BE2C (cell line): ENCODE data around the gene TSPAN14.
"Not testable (repeated sequence)": the region's sequence is repeated elsewhere in the genome, so short reads cannot be mapped to it uniquely, and the experiment has no call there.

ENCODE experiments used
- DNase-seq: peaks from one replicate; pipeline ENCODE4 v3.0.0-alpha.2; 2020
- H3K27me3 ChIP-seq: fragments of 250-450 bp; sonication (Bioruptor Pico); 2 replicates; pipeline ENCODE4 v1.5.1; 2020; ENCODE audit warnings: mild to moderate bottlenecking
- H3K36me3 ChIP-seq: fragments of 250-450 bp; sonication (Bioruptor Pico); 2 replicates; pipeline ENCODE4 v1.5.1; 2020; ENCODE audit warnings: mild to moderate bottlenecking
- H3K4me1 ChIP-seq: fragments of 250-450 bp; sonication (Bioruptor Pico); 2 replicates; pipeline ENCODE4 v1.5.1; 2020
- H3K4me3 ChIP-seq: 2 replicates; pipeline ENCODE4 v1.5.1; 2011; ENCODE audit warnings: low read depth, low read length
- H3K9me3 ChIP-seq: fragments of 250-450 bp; sonication (Bioruptor Pico); 2 replicates; pipeline ENCODE4 v1.5.1; 2020
- TF ChIP-seq, protein P1 (sequence below): IDR thresholded peaks from 2 replicates; pipeline ENCODE4 v1.5.1; 2012; ENCODE audit warnings: mild to moderate bottlenecking, low read depth, low read length

TSPAN14 gene

DNA sequence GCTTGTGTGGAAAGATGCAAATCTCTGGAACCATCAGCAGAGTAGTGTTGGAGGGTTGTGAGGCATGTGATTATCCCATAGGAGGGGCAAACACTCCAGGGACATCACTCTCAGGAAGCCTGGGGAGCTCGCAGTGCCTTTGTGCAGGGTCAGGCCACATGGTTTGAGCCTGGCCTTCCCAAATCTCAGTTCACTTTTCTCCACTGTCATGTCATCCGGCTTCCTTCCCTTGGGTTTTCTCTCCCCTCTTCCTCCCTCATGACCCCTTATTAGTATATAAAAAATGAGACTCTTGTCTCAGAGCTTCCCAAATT, 20.4 kb downstream of the TSPAN14 start:
- no peaks in the 10 kb centered on the region for H3K9me3 ChIP-seq
- TF ChIP-seq, protein P1, sequence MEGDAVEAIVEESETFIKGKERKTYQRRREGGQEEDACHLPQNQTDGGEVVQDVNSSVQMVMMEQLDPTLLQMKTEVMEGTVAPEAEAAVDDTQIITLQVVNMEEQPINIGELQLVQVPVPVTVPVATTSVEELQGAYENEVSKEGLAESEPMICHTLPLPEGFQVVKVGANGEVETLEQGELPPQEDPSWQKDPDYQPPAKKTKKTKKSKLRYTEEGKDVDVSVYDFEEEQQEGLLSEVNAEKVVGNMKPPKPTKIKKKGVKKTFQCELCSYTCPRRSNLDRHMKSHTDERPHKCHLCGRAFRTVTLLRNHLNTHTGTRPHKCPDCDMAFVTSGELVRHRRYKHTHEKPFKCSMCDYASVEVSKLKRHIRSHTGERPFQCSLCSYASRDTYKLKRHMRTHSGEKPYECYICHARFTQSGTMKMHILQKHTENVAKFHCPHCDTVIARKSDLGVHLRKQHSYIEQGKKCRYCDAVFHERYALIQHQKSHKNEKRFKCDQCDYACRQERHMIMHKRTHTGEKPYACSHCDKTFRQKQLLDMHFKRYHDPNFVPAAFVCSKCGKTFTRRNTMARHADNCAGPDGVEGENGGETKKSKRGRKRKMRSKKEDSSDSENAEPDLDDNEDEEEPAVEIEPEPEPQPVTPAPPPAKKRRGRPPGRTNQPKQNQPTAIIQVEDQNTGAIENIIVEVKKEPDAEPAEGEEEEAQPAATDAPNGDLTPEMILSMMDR, result no peak
- no peak for DNase-seq
- no peaks in the 10 kb centered on the region for H3K4me1 ChIP-seq
- no peaks in the 10 kb centered on the region for H3K36me3 ChIP-seq
- no peaks in the 10 kb centered on the region for H3K27me3 ChIP-seq
- H3K4me3 ChIP-seq, result no peak overlapping the region

DNA sequence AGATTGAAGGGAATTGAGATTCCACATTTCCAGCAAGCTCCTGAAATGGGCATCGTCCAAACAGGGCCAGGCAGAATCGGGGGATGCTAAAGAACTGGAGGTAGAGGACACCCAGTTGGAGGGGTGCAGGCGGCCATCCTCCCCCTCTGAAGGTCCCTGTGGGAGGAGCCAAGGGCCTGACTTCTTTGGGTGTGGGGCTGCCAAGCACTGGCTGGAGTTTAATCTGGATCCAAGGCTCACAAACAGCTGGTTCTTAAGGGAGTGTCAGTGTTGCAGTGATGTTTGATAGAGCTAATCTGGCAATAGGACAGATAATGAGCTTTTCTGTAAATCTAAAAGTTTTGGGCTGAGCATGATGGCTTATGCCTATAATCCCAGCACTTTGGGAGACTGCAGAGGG, 20.8 kb downstream of the TSPAN14 start:
- DNase-seq, result no peak
- no peak overlapping the region for H3K4me3 ChIP-seq
- H3K36me3 ChIP-seq, result no peaks in the 10 kb centered on the region
- H3K4me1 ChIP-seq, result no peaks in the 10 kb centered on the region
- H3K27me3 ChIP-seq, result no peaks in the 10 kb centered on the region
- TF ChIP-seq, protein P1, result no peak
- H3K9me3 ChIP-seq, result no peaks in the 10 kb centered on the region

DNA sequence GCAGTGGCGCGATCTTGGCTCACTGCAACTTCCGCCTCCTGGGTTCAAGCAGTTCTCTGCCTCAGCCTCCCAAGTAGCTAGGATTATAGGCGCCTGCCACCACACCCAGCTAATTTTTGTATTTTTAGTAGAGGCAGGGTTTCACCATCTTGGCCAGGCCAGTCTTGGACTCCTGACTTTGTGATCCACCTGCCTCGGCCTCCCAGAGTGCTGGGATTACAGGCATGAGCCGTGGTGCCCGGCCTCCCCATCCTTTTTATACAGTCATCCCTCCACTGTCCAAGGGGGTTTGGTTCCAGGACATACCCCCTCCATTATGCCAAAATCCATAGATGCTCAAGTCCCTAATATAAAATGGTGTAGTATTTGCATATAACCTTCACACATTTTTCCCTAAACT, 21.5 kb downstream of the TSPAN14 start:
- H3K9me3 ChIP-seq, H3K4me3 ChIP-seq, H3K4me1 ChIP-seq, DNase-seq, H3K36me3 ChIP-seq, H3K27me3 ChIP-seq: not testable (repeated sequence)

DNA sequence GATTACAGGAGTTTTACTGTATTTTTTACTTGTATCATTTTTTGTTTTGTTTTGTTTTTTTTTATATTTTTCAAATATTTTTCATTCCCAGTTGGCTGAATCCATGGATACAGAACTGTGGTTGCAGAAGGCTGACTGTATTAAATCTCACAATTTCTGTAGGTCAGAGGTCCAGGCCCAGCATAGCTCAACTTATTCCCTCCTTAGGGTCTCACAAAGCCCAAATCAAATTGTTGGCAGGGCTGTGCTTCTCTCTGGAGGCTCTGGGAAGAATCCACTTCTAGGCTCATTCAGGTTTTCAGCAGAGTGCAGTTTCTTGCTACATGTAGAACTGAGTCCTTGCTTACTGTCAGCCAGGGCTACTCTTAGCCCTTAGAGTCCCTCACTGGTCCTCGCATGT, 22.6 kb downstream of the TSPAN14 start:
- H3K36me3 ChIP-seq, result no peaks in the 10 kb centered on the region

DNA sequence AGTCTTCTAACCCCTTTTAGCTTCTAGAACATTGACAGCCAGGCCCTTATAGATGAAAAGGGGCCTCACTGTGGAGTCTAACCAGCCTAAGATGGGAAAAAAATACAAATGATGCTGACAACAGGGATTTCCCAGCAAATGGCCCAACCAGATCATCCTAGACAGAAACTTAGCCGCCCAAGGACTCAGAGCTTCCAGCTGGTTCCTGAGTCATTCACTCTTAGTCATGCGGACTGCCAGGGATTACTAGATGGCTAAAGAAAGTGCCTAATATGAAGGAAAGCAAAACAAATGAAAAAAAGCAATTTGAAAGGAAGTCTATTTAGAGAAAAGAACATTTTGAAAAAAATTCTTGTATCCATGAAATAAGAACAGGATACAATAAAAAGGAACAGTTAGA, 23.7 kb downstream of the TSPAN14 start:
- TF ChIP-seq, protein P1, result no peak
- no peak overlapping the region for H3K4me3 ChIP-seq

More for the DNA sequence above, 22.6 kb downstream of the TSPAN14 start:
- Histone ChIP-seq H3K9me3 (no peaks in the 10 kb centered on the region), H3K4me1 (no peaks in the 10 kb centered on the region), H3K4me3 (no peak overlapping the region), H3K27me3 (no peaks in the 10 kb centered on the region)
- TF ChIP-seq, protein P1, result no peak
- DNase-seq, result no peak

DNA sequence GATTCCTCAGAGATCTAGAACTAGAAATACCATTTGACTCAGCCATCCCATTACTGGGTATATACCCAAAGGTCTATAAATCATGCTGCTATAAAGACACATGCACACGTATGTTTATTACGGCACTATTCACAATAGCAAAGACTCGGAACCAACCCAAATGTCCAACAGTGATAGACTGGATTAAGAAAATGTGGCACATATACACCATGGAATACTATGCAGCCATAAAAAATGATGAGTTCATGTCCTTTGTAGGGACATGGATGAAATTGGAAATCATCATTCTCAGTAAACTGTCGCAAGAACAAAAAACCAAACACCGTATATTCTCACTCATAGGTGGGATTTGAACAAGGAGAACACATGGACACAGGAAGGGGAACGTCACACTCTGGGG, 26.3 kb downstream of the TSPAN14 start:
- not testable (repeated sequence) for H3K36me3 ChIP-seq, H3K4me3 ChIP-seq, H3K27me3 ChIP-seq, H3K4me1 ChIP-seq, H3K9me3 ChIP-seq, DNase-seq

More for the DNA sequence above, 23.7 kb downstream of the TSPAN14 start:
- H3K4me1 ChIP-seq, result no peaks in the 10 kb centered on the region
- DNase-seq, result no peak
- H3K36me3 ChIP-seq, result no peaks in the 10 kb centered on the region
- H3K9me3 ChIP-seq, result no peaks in the 10 kb centered on the region
- no peaks in the 10 kb centered on the region for H3K27me3 ChIP-seq

DNA sequence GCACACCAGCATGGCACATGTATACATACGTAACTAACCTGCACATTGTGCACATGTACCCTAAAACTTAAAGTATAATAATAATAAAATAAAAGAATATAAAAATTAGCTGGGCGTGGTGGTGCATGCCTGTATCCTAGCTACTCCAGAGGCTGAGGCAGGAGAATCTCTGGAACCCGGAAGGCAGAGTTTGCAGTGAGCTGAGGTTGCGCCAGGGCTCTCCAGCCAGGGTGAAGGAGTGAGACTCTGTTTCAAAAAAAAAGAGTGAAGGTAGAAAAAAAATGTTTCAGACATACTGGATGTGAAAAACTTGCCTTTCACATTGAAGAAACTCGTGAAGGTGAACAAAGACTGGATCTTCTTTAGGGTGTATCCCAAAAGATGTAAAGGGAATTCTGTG, 26.7 kb downstream of the TSPAN14 start:
- Histone ChIP-seq H3K27me3 (no peaks in the 10 kb centered on the region), H3K9me3 (no peaks in the 10 kb centered on the region), H3K4me1 (no peaks in the 10 kb centered on the region), H3K36me3 (no peaks in the 10 kb centered on the region), H3K4me3 (no peak overlapping the region)
- no peak for DNase-seq
- TF ChIP-seq, protein P1, result no peak
